A673 (cell line): ENCODE data around the gene HLA-DRB1. TPM values are rescaled to one million over a fixed set of nuclear protein-coding genes. Genes with fewer than 3 reads are reported as not detected.
"Not testable (repeated sequence)": the region's sequence is repeated elsewhere in the genome, so short reads cannot be mapped to it uniquely, and the experiment has no call there.

Source experiments
- BruUV-seq: library from RNA; stranded (reverse); fragments of 400-500 nt; replicated peaks from 2 replicates; lab custom pipeline; 2021; lab: Mats Ljungman, UMichigan
- CTCF ChIA-PET: fragments of 300-600 bp; sonication (Branson Sonifier 250); formaldehyde crosslinking; loops from one replicate; lab custom pipeline; 2022; ENCODE audit warnings: antibody characterized with exemption; lab: Charles Lee
- POLR2A ChIA-PET: fragments of 300-600 bp; sonication (Branson Sonifier 250); formaldehyde crosslinking; loops from one replicate; lab custom pipeline; 2022; ENCODE audit warnings: antibody characterized with exemption; ENCODE audit not compliant: low non-redundant PET; lab: Charles Lee
- DNase-seq: peaks from one replicate; pipeline ENCODE4 v3.0.0-alpha.2; 2015; ENCODE audit warnings: low spot score
- H3K27ac ChIP-seq: fragments of 200-600 bp; sonication (generic); 2 replicates; pipeline ENCODE4 v1.5.1; 2016; ENCODE audit warnings: mixed run types, low read depth, mild to moderate bottlenecking, mixed read lengths, antibody characterized with exemption, low read length; ENCODE audit not compliant: poor library complexity, severe bottlenecking
- H3K27me3 ChIP-seq: fragments of 200-600 bp; sonication (generic); replicated peaks from 2 replicates; pipeline ENCODE4 v1.6.1; 2017; ENCODE audit warnings: mixed run types, low read depth, mild to moderate bottlenecking, mixed read lengths, antibody characterized with exemption, low read length; ENCODE audit not compliant: insufficient read depth, poor library complexity
- H3K36me3 ChIP-seq: fragments of 200-600 bp; sonication (generic); 2 replicates; pipeline ENCODE4 v1.6.1; 2016; ENCODE audit warnings: mixed run types, mild to moderate bottlenecking, mixed read lengths, antibody characterized with exemption, low read length; ENCODE audit not compliant: insufficient read depth, poor library complexity, severe bottlenecking
- H3K4me1 ChIP-seq: fragments of 200-600 bp; sonication (generic); 2 replicates; pipeline ENCODE4 v1.6.1; 2017; ENCODE audit warnings: mixed run types, mild to moderate bottlenecking, mixed read lengths, antibody characterized with exemption, low read length; ENCODE audit not compliant: insufficient read depth, poor library complexity, severe bottlenecking
- H3K4me3 ChIP-seq: fragments of 200-600 bp; sonication (generic); 2 replicates; pipeline ENCODE4 v1.5.1; 2016; ENCODE audit warnings: low read depth, mixed run types, mild to moderate bottlenecking, mixed read lengths, low read length; ENCODE audit not compliant: poor library complexity, severe bottlenecking
- H3K9me3 ChIP-seq: fragments of 200-600 bp; sonication (generic); 2 replicates; pipeline ENCODE4 v1.6.1; 2016; ENCODE audit warnings: mixed run types, low read depth, mild to moderate bottlenecking, mixed read lengths, antibody characterized with exemption, low read length; ENCODE audit not compliant: poor library complexity, severe bottlenecking
- CTCF ChIP-seq: fragments of 300-800, 200-600 bp; sonication (generic); conservative IDR thresholded peaks from 2 replicates; pipeline ENCODE4 v1.5.1; 2017; ENCODE audit warnings: low read depth, mild to moderate bottlenecking, antibody characterized with exemption, low read length, moderate library complexity, mixed read lengths
- EZH2 ChIP-seq: fragments of 200-600 bp; sonication (generic); IDR thresholded peaks from 2 replicates; pipeline ENCODE4 v1.6.1; 2017; ENCODE audit warnings: borderline replicate concordance, low read depth, mild to moderate bottlenecking, mixed read lengths, antibody characterized with exemption, low read length; ENCODE audit not compliant: poor library complexity, severe bottlenecking
- intact Hi-C: fragments of 100-400 bp; cut with micrococcal nuclease; formaldehyde crosslinking; loops from one replicate; pipeline ENCODE4 v1.10.0; 2022; ENCODE audit not compliant: unreplicated experiment
- total RNA-seq: library from RNA; stranded (reverse); gene quantifications from 2 replicates; pipeline ENCODE4 v1.2.3, GENCODE V29; 2021

The HLA-DRB1 gene
- total RNA-seq, 1 experiment from 2014 or later = not detected

GRCh38 chr6:32637219-32637880 is 47.7 kb upstream of the HLA-DRB1 start, which contains the start of gene HLA-DQA1:
Gene HLA-DQA1 (plus strand): TSS chr6:32637406. CDS start chr6:32637459, 53 bp downstream.
- DNase-seq = no peak
- no TSS peak for BruUV-seq
- Histone ChIP-seq H3K4me3 (no peak within 1 kb of the TSS), H3K4me1 (no peaks in the 10 kb centered on the region), H3K27ac (no peak within 1 kb of the TSS), H3K27me3 (no peaks in the 10 kb centered on the region), H3K36me3 (no peaks in the 10 kb centered on the region), H3K9me3 (no peaks in the 10 kb centered on the region)
- TF ChIP-seq EZH2 (no peak), CTCF (no peak)
- CTCF ChIA-PET = no interaction called here
- intact Hi-C loops = no loop called here
- POLR2A ChIA-PET = no interaction called here

- H3K4me3 ChIP-seq = no peak overlapping the region
- intact Hi-C loops = no loop called here
- BruUV-seq = no TSS peak
- H3K9me3 ChIP-seq = no peaks in the 10 kb centered on the region
- H3K4me1 ChIP-seq = no peaks in the 10 kb centered on the region
- no peak for DNase-seq
- TF ChIP-seq CTCF (no peak), EZH2 (no peak)
- CTCF ChIA-PET = no interaction called here
- no peaks in the 10 kb centered on the region for H3K27me3 ChIP-seq
- H3K27ac ChIP-seq = no peak overlapping the region
- POLR2A ChIA-PET = no interaction called here
- H3K36me3 ChIP-seq = no peaks in the 10 kb centered on the region
Observed at GRCh38 chr6:32635526-32636123, 46.0 kb upstream of the HLA-DRB1 start.

- CTCF ChIA-PET, H3K4me3 ChIP-seq, H3K27ac ChIP-seq, POLR2A ChIA-PET, intact Hi-C loops, BruUV-seq, H3K9me3 ChIP-seq, H3K4me1 ChIP-seq, H3K36me3 ChIP-seq, DNase-seq, H3K27me3 ChIP-seq: not testable (repeated sequence)
Observed at GRCh38 chr6:32629793-32630192, 40.1 kb upstream of the HLA-DRB1 start.
